Measurements from ENCODE around the gene BYSL. TPM values are rescaled to one million over a fixed set of nuclear protein-coding genes. Genes with fewer than 3 reads are reported as not detected.

BYSL gene
- total RNA-seq, 1 donor from 2014 or later, result 79.6 TPM

- intact Hi-C loops (cut with micrococcal nuclease), result no loop called here
- DNase-seq, result no peak
- Mint-ChIP-seq H3K9me3 (peaks cover 3% of the 10 kb centered on the region), H3K4me1 (peaks cover 54% of the 10 kb centered on the region), H3K27ac (peak overlapping the region; percentile 41), H3K27me3 (no peaks in the 10 kb centered on the region), H3K36me3 (ENCODE audit: low read depth) (peaks cover 14% of the 10 kb centered on the region), H3K4me3 (no peak overlapping the region)
Measured at GRCh38 chr6:41965429-41966213, 44.3 kb downstream of the BYSL start.

GRCh38 chr6:41966214-41966920 is 45.1 kb downstream of the BYSL start:
- no peak for DNase-seq
- H3K4me3 Mint-ChIP-seq, result no peak overlapping the region
- intact Hi-C loops (cut with micrococcal nuclease), result no loop called here
- peaks cover 3% of the 10 kb centered on the region for H3K9me3 Mint-ChIP-seq
- H3K36me3 Mint-ChIP-seq (ENCODE audit: low read depth), result peaks cover 19% of the 10 kb centered on the region
- no peaks in the 10 kb centered on the region for H3K27me3 Mint-ChIP-seq
- peaks cover 59% of the 10 kb centered on the region for H3K4me1 Mint-ChIP-seq
- no peak overlapping the region for H3K27ac Mint-ChIP-seq

- no peaks in the 10 kb centered on the region for H3K9me3 Mint-ChIP-seq
- H3K4me1 Mint-ChIP-seq, result peaks cover 53% of the 10 kb centered on the region
- peaks cover 14% of the 10 kb centered on the region for H3K36me3 Mint-ChIP-seq (ENCODE audit: low read depth)
- no peak overlapping the region for H3K4me3 Mint-ChIP-seq
- H3K27ac Mint-ChIP-seq, result peak overlapping the region; percentile 7
- no peaks in the 10 kb centered on the region for H3K27me3 Mint-ChIP-seq
- no peak for DNase-seq
- intact Hi-C loops (cut with micrococcal nuclease), result no loop called here
Measured at GRCh38 chr6:41966961-41967311, 45.6 kb downstream of the BYSL start.

GRCh38 chr6:41967312-41968287 is 46.3 kb downstream of the BYSL start:
- no peaks in the 10 kb centered on the region for H3K27me3 Mint-ChIP-seq
- peak overlapping the region; percentile 51 for H3K27ac Mint-ChIP-seq
- peaks cover 13% of the 10 kb centered on the region for H3K36me3 Mint-ChIP-seq (ENCODE audit: low read depth)
- H3K9me3 Mint-ChIP-seq, result no peaks in the 10 kb centered on the region
- H3K4me1 Mint-ChIP-seq, result peaks cover 50% of the 10 kb centered on the region
- DNase-seq, result no peak
- intact Hi-C loops (cut with micrococcal nuclease), result no loop called here
- H3K4me3 Mint-ChIP-seq, result no peak overlapping the region

GRCh38 chr6:41970436-41970846 is 49.1 kb downstream of the BYSL start:
- Mint-ChIP-seq H3K4me1 (peaks cover 36% of the 10 kb centered on the region), H3K27ac (peak overlapping the region; percentile 90), H3K4me3 (peak overlapping the region; percentile 32), H3K9me3 (no peaks in the 10 kb centered on the region), H3K27me3 (no peaks in the 10 kb centered on the region), H3K36me3 (ENCODE audit: low read depth) (peaks cover 12% of the 10 kb centered on the region)
- intact Hi-C loops (cut with micrococcal nuclease), result loop anchor here (1.0 to 2.0 kb wide), 3 partner anchors 12 to 68 kb away; no protein-coding TSS in a partner anchor
- DNase-seq, result no peak

GRCh38 chr6:41972826-41973225 is 51.5 kb downstream of the BYSL start:
- H3K4me3 Mint-ChIP-seq, result no peak overlapping the region
- peaks cover 19% of the 10 kb centered on the region for H3K36me3 Mint-ChIP-seq (ENCODE audit: low read depth)
- no peaks in the 10 kb centered on the region for H3K9me3 Mint-ChIP-seq
- H3K27ac Mint-ChIP-seq, result no peak overlapping the region
- no peak for DNase-seq
- H3K4me1 Mint-ChIP-seq, result peaks cover 41% of the 10 kb centered on the region
- intact Hi-C loops (cut with micrococcal nuclease), result no loop called here
- H3K27me3 Mint-ChIP-seq, result no peaks in the 10 kb centered on the region

GRCh38 chr6:41974281-41974825 is 53.1 kb downstream of the BYSL start:
- Mint-ChIP-seq H3K27me3 (no peaks in the 10 kb centered on the region), H3K27ac (peak overlapping the region; percentile 8), H3K36me3 (ENCODE audit: low read depth) (peaks cover 19% of the 10 kb centered on the region), H3K4me3 (no peak overlapping the region), H3K9me3 (no peaks in the 10 kb centered on the region), H3K4me1 (peaks cover 43% of the 10 kb centered on the region)
- intact Hi-C loops (cut with micrococcal nuclease), result no loop called here
- DNase-seq, result no peak

- peaks cover 19% of the 10 kb centered on the region for H3K36me3 Mint-ChIP-seq (ENCODE audit: low read depth)
- peak overlapping the region; percentile 73 for H3K27ac Mint-ChIP-seq
- no peaks in the 10 kb centered on the region for H3K9me3 Mint-ChIP-seq
- intact Hi-C loops (cut with micrococcal nuclease), result loop anchor here (5.0 kb wide), 1 partner anchor 37 kb away; no protein-coding TSS in a partner anchor
- H3K4me3 Mint-ChIP-seq, result peak overlapping the region; percentile 28
- no peak for DNase-seq
- peaks cover 48% of the 10 kb centered on the region for H3K4me1 Mint-ChIP-seq
- no peaks in the 10 kb centered on the region for H3K27me3 Mint-ChIP-seq
Measured at GRCh38 chr6:41975276-41975675, 54.0 kb downstream of the BYSL start.

- no peaks in the 10 kb centered on the region for H3K27me3 Mint-ChIP-seq
- DNase-seq, result no peak
- H3K4me3 Mint-ChIP-seq, result peak overlapping the region; percentile 57
- H3K9me3 Mint-ChIP-seq, result no peaks in the 10 kb centered on the region
- intact Hi-C loops (cut with micrococcal nuclease), result loop anchor here (1.0 to 5.0 kb wide), 2 partner anchors 19 to 35 kb away; no protein-coding TSS in a partner anchor
- H3K27ac Mint-ChIP-seq, result peak overlapping the region; percentile 87
- peaks cover 43% of the 10 kb centered on the region for H3K4me1 Mint-ChIP-seq
- peaks cover 15% of the 10 kb centered on the region for H3K36me3 Mint-ChIP-seq (ENCODE audit: low read depth)
Measured at GRCh38 chr6:41976794-41977484, 55.6 kb downstream of the BYSL start.

Other genes starting within 250 kb of the BYSL start
- 14.1 and 14.9 TPM in 2 replicates for gene TFEB, start 185.9 kb upstream of the BYSL start, total RNA-seq
- not detected in 2 replicates for gene PGC, start 174.1 kb upstream of the BYSL start, total RNA-seq
- 4.7 and 6.8 TPM in 2 replicates for gene FRS3, start 141.6 kb upstream of the BYSL start, total RNA-seq
- gene PRICKLE4, start 140.7 kb upstream of the BYSL start, total RNA-seq, result not detected in 2 replicates
- 367 and 376 TPM in 2 replicates for gene TOMM6, start 133.8 kb upstream of the BYSL start, total RNA-seq
- gene USP49, start 26.1 kb upstream of the BYSL start, total RNA-seq, result 5.8 and 6.3 TPM in 2 replicates
- gene MED20, start 360 bp upstream of the BYSL start, total RNA-seq, result 21.9 and 22.8 TPM in 2 replicates
- 483 and 491 TPM in 2 replicates for gene CCND3, start 20.3 kb downstream of the BYSL start, total RNA-seq
- gene TAF8, start 129.0 kb downstream of the BYSL start, total RNA-seq, result 38.1 and 38.7 TPM in 2 replicates
- gene C6orf132, start 221.1 kb downstream of the BYSL start, total RNA-seq, result 0.21 and 0.40 TPM in 2 replicates

Data from activated CD4-positive, alpha-beta T cell treated with anti-CD3 and anti-CD28 coated beads, Interleukin-2, amount 10 ng/mL, durations not matched to agents 24 days and 14 days (primary cell).